Type B pancreatic cell (in vitro differentiated cells): ENCODE measurements around the gene PSMC3. TPM values are rescaled to one million over a fixed set of nuclear protein-coding genes. Genes with fewer than 3 reads are reported as not detected.

Experiments used
- DNase-seq: peaks from one replicate; pipeline ENCODE4 v3.0.0; 2021; ENCODE audit warnings: mixed read lengths; ENCODE audit not compliant: unreplicated experiment; ENCODE audit errors: extremely low spot score
- H3K27ac Mint-ChIP-seq: 2 replicates; pipeline ENCODE4 v1.8.0; 2021; ENCODE audit warnings: mild to moderate bottlenecking, mixed read lengths
- H3K27me3 Mint-ChIP-seq: 2 replicates; pipeline ENCODE4 v1.8.0; 2021; ENCODE audit warnings: mixed read lengths
- H3K36me3 Mint-ChIP-seq: 2 replicates; pipeline ENCODE4 v1.8.0; 2021; ENCODE audit warnings: mixed read lengths
- H3K4me1 Mint-ChIP-seq: one replicate; pipeline ENCODE4 v1.8.0; 2021; ENCODE audit warnings: mixed read lengths; ENCODE audit not compliant: unreplicated experiment
- H3K4me3 Mint-ChIP-seq: 2 replicates; pipeline ENCODE4 v1.8.0; 2021; ENCODE audit warnings: mild to moderate bottlenecking, mixed read lengths
- H3K9me3 Mint-ChIP-seq: 2 replicates; pipeline ENCODE4 v1.8.0; 2021; ENCODE audit warnings: mixed read lengths
- long read RNA-seq: library from polyadenylated mRNA; unstranded; transcript quantifications from one replicate; pipeline ENCODE4 v2.0.0, GENCODE V29; 2020
- total RNA-seq: library from RNA; stranded (reverse); gene quantifications from 2 replicates; pipeline ENCODE4 v1.2.1, GENCODE V29; 2021; ENCODE audit warnings: low replicate concordance
- TF ChIP-seq, protein P1 (sequence below): fragments of 200-600 bp; sonication (generic); conservative IDR thresholded peaks from 2 replicates; pipeline ENCODE4 v1.5.0; 2021; ENCODE audit warnings: antibody characterized with exemption, mild to moderate bottlenecking

Gene PSMC3
- total RNA-seq = 104 and 141 TPM in 2 replicates
- long read RNA-seq, transcript PSMC3-212 (12 exons, 1,373 nt) = major isoform, 389 of 420 reads
- long read RNA-seq, partial matches to known transcripts = 11 of 420 reads
- long read RNA-seq, other reads (novel, unspliced or antisense) = 20 of 420 reads

- Mint-ChIP-seq H3K36me3 (peaks cover 17% of the 10 kb centered on the region), H3K9me3 (no peaks in the 10 kb centered on the region), H3K4me1 (peaks cover 13% of the 10 kb centered on the region), H3K27me3 (no peaks in the 10 kb centered on the region), H3K4me3 (peak within 1 kb of the TSS; percentile 100), H3K27ac (peak within 1 kb of the TSS; percentile 100)
- DNase-seq = peak; percentile 99
- TF ChIP-seq, protein P1, sequence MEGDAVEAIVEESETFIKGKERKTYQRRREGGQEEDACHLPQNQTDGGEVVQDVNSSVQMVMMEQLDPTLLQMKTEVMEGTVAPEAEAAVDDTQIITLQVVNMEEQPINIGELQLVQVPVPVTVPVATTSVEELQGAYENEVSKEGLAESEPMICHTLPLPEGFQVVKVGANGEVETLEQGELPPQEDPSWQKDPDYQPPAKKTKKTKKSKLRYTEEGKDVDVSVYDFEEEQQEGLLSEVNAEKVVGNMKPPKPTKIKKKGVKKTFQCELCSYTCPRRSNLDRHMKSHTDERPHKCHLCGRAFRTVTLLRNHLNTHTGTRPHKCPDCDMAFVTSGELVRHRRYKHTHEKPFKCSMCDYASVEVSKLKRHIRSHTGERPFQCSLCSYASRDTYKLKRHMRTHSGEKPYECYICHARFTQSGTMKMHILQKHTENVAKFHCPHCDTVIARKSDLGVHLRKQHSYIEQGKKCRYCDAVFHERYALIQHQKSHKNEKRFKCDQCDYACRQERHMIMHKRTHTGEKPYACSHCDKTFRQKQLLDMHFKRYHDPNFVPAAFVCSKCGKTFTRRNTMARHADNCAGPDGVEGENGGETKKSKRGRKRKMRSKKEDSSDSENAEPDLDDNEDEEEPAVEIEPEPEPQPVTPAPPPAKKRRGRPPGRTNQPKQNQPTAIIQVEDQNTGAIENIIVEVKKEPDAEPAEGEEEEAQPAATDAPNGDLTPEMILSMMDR = no peak
Observed at GRCh38 chr11:47426062-47426956, at the start of gene PSMC3. PSMC3 (minus strand) TSS chr11:47426439; CDS start chr11:47426279, 160 bp downstream.

GRCh38 chr11:47470671-47471070, 44.4 kb upstream of the PSMC3 start:
- Mint-ChIP-seq H3K27ac (no peak overlapping the region), H3K4me3 (no peak overlapping the region), H3K36me3 (peaks cover 30% of the 10 kb centered on the region), H3K4me1 (peaks cover 11% of the 10 kb centered on the region), H3K9me3 (no peaks in the 10 kb centered on the region), H3K27me3 (no peaks in the 10 kb centered on the region)
- TF ChIP-seq, protein P1 = no peak
- no peak for DNase-seq

DNA sequence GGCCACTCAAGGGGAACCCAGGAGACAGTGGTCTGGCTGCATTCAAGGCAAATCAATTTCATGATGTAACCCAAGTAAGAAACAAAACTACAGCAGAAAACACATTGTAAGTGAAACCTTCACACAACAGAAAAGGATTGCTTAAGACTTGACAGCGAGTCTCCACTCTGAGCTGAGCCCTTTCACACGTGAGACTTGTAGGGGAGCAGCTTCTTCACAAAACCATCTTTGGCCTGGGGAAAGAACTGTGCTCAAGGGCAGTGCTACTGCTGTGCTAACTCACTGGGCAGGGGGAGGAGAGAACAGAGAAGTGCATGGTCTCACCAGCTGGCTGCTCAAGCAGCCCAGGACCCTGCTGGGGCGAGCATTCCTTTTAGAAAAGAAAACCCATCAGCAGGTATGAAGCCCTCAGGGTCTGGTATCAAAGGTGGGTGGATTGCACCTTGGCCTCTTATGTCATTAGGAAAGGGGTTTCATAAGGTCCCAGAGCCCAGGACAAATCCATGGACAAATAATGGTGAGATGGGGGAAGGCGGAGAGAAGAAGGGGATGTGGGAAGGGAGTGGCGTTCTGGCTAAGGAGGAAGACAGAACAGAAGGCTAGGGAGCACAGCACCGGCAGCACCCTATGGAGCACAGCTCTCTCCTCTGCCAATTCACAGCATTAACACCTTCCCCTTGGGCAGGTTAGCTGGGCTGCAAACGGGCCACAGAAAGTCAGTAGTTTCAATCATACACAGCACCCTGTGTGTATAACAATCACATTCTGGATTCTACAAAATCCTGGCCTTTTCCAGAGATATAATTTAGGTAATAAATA, 43.3 kb upstream of the PSMC3 start:
- H3K4me3 Mint-ChIP-seq = no peak overlapping the region
- TF ChIP-seq, protein P1 = no peak
- H3K36me3 Mint-ChIP-seq = peaks cover 26% of the 10 kb centered on the region
- H3K27me3 Mint-ChIP-seq = no peaks in the 10 kb centered on the region
- peaks cover 11% of the 10 kb centered on the region for H3K4me1 Mint-ChIP-seq
- no peak for DNase-seq
- H3K9me3 Mint-ChIP-seq = no peaks in the 10 kb centered on the region
- H3K27ac Mint-ChIP-seq = peak overlapping the region; percentile 32

DNA sequence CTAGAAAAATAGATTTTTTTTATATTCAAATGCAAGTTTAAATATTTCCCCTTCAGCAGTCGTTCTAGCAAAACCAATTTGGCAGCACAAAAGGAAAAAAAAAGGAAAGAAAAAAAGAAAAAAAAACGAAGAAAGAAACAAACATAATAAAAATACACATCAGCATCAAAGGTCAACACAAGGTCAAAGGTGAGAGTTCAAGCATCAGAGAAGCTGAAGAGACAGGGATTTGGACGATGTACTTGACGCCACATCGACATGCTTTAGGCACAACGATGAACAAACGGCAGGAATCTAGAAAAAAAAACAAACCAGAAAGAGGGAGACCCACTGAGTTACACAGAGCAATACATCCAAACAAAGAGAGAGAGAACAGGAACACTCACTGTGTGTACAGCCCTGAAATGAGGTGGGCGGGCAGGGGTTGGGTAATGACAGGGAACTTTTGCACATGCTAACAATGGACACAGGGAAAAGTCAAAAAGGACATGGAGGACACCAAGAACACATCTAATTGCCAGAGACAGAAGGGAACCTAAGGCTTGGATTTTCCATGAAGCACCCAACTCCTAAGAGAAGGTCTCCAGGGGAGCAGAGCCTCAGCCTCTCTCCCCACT, 42.5 kb upstream of the PSMC3 start:
- no peaks in the 10 kb centered on the region for H3K27me3 Mint-ChIP-seq
- peaks cover 11% of the 10 kb centered on the region for H3K4me1 Mint-ChIP-seq
- peaks cover 21% of the 10 kb centered on the region for H3K36me3 Mint-ChIP-seq
- TF ChIP-seq, protein P1 = no peak
- peak overlapping the region; percentile 32 for H3K27ac Mint-ChIP-seq
- peak overlapping the region; percentile 16 for H3K4me3 Mint-ChIP-seq
- H3K9me3 Mint-ChIP-seq = no peaks in the 10 kb centered on the region
- DNase-seq = no peak

- Mint-ChIP-seq H3K36me3 (peaks cover 12% of the 10 kb centered on the region), H3K27me3 (no peaks in the 10 kb centered on the region), H3K27ac (peak overlapping the region; percentile 29), H3K4me1 (peaks cover 11% of the 10 kb centered on the region), H3K9me3 (no peaks in the 10 kb centered on the region), H3K4me3 (no peak overlapping the region)
- TF ChIP-seq, protein P1 = no peak
- no peak for DNase-seq
Observed at GRCh38 chr11:47467357-47467756, 41.1 kb upstream of the PSMC3 start.
